Uterus (tissue), 4 donors: ENCODE results near the gene FLNB. TPM values are rescaled to one million over a fixed set of nuclear protein-coding genes. Genes with fewer than 3 reads are reported as not detected.
A peak's percentile ranks its signal among the peaks of the same experiment; 100 is the strongest.

ENCODE experiments used
- DNase-seq, 2 donors: peaks; one replicate each; pipeline ENCODE4 v3.0.0-alpha.2; 2019 to 2020
- H3K27ac ChIP-seq, 2 donors: fragments of 200-600 bp; sonication (generic); 1 replicate in 1 of 2; 2 replicates in 1 of 2; pipeline ENCODE4 v1.5.1; 2016 to 2018
- H3K27me3 ChIP-seq, 2 donors: fragments of 200-600 bp; sonication (generic); one replicate each; pipeline ENCODE4 v1.5.1; 2018 to 2019; ENCODE audit warnings: control low read depth in 1 of 2
- H3K36me3 ChIP-seq, 2 donors: fragments of 200-600 bp; sonication (generic); one replicate each; pipeline ENCODE4 v1.5.1; 2019; ENCODE audit warnings: control low read depth in 1 of 2
- H3K4me1 ChIP-seq, 2 donors: fragments of 200-600 bp; sonication (generic); one replicate each; pipeline ENCODE4 v1.5.1; 2018 to 2019; ENCODE audit warnings: control low read depth in 1 of 2
- H3K4me3 ChIP-seq, 2 donors: fragments of 200-600 bp; sonication (generic); 1 replicate in 1 of 2; 2 replicates in 1 of 2; pipeline ENCODE4 v1.5.1; 2018 to 2019; ENCODE audit warnings: mild to moderate bottlenecking in 1 of 2
- H3K9me3 ChIP-seq, 2 donors: fragments of 200-600 bp; sonication (generic); one replicate each; pipeline ENCODE4 v1.5.1; 2019; ENCODE audit warnings: control low read depth in 1 of 2
- POLR2A ChIP-seq, 2 donors: fragments of 450-650 bp; IDR thresholded peaks; one replicate each; pipeline ENCODE4 v1.6.1; 2016; ENCODE audit warnings: antibody characterized with exemption in 2 of 2, mild to moderate bottlenecking in 1 of 2, moderate library complexity in 1 of 2
- intact Hi-C: fragments of 100-400 bp; cut with DNase I; formaldehyde crosslinking; loops from one replicate; pipeline ENCODE4 v1.15.1; 2023; ENCODE audit warnings: low total_unique reads
- total RNA-seq, 4 donors: library from RNA; depleted of rRNA in 3 of 4; stranded (reverse); fragments of >200 nt in 3 of 4; gene quantifications; one replicate each; pipeline versions ENCODE4 v1.1.0 to v1.2.4, GENCODE V29; 2014 to 2023
- TF ChIP-seq, protein P1 (sequence below), 4 experiments: fragments of 200-600 bp in 2 of 4; fragments of 450-650 bp in 2 of 4; sonication (generic) in 2 of 4; IDR thresholded peaks; one replicate each; pipeline ENCODE4 v1.5.1; 2016 to 2019; ENCODE audit warnings: antibody characterized with exemption in 4 of 4, mild to moderate bottlenecking in 2 of 4, moderate library complexity in 1 of 4
- donor health status: DM: yes; HTN: yes; CAD: no.

Gene FLNB
- total RNA-seq, 4 donors from 2014 or later: 52.4 to 283 (median 148) TPM

DNA sequence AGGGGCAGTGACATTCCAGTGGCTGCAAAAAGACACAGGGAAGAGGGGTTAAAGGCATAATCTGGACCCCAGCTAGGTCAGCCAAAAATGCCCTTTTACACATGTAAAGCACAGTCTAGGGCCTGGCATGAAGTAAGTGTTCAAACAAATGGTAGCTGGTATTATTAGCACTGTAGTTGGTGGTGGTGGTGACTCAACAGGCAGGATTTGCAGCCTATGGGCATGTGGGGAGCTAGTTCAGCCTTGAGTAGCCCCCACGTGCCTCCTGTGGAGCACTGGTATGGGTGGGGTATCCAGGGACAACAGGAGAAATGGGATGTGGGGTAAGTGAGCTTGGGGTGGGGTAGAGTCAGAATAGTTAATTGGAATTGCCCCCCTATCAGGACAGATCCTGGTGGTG, 175.0 kb downstream of the FLNB start:
- no peak for TF ChIP-seq POLR2A (IDR thresholded peaks at IDR 0.05)
- TF ChIP-seq, protein P1, sequence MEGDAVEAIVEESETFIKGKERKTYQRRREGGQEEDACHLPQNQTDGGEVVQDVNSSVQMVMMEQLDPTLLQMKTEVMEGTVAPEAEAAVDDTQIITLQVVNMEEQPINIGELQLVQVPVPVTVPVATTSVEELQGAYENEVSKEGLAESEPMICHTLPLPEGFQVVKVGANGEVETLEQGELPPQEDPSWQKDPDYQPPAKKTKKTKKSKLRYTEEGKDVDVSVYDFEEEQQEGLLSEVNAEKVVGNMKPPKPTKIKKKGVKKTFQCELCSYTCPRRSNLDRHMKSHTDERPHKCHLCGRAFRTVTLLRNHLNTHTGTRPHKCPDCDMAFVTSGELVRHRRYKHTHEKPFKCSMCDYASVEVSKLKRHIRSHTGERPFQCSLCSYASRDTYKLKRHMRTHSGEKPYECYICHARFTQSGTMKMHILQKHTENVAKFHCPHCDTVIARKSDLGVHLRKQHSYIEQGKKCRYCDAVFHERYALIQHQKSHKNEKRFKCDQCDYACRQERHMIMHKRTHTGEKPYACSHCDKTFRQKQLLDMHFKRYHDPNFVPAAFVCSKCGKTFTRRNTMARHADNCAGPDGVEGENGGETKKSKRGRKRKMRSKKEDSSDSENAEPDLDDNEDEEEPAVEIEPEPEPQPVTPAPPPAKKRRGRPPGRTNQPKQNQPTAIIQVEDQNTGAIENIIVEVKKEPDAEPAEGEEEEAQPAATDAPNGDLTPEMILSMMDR (IDR thresholded peaks at IDR 0.05): no peak
- intact Hi-C loops: no loop called here
- no peaks in the 10 kb centered on the region for H3K36me3 ChIP-seq

DNA sequence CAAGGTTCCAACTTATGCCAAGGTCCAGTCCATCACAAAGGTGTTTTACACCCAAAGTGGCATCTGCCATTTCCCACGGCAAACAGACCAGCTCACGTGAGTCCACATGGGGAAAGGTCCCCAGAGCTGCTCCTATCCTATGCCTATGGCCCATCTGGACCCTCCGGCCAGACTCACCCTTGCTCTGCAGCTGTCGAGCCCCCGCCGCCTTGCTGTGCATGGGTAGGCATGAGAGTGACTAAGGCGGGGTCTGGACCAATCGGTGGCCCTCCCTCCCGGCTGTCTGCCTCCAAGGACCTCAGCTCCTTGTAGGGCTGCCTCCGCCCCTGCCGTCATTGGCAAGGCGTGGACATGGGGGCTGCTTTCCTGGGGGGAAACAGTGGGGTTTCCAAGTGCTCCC, 175.7 kb downstream of the FLNB start:
- TF ChIP-seq, protein P1 (IDR thresholded peaks at IDR 0.05): no peak
- TF ChIP-seq POLR2A (IDR thresholded peaks at IDR 0.05): no peak
- no peaks in the 10 kb centered on the region for H3K9me3 ChIP-seq
- no peak for DNase-seq
- H3K4me1 ChIP-seq: no peaks in the 10 kb centered on the region
- H3K36me3 ChIP-seq: no peaks in the 10 kb centered on the region
- no peak overlapping the region for H3K27ac ChIP-seq
- no peaks in the 10 kb centered on the region for H3K27me3 ChIP-seq
- intact Hi-C loops: no loop called here
- H3K4me3 ChIP-seq: no peak overlapping the region

More for the DNA sequence above, 175.0 kb downstream of the FLNB start:
- no peak overlapping the region for H3K27ac ChIP-seq
- no peaks in the 10 kb centered on the region for H3K4me1 ChIP-seq
- H3K27me3 ChIP-seq: no peaks in the 10 kb centered on the region
- no peak overlapping the region for H3K4me3 ChIP-seq
- no peaks in the 10 kb centered on the region for H3K9me3 ChIP-seq
- DNase-seq: no peak

DNA sequence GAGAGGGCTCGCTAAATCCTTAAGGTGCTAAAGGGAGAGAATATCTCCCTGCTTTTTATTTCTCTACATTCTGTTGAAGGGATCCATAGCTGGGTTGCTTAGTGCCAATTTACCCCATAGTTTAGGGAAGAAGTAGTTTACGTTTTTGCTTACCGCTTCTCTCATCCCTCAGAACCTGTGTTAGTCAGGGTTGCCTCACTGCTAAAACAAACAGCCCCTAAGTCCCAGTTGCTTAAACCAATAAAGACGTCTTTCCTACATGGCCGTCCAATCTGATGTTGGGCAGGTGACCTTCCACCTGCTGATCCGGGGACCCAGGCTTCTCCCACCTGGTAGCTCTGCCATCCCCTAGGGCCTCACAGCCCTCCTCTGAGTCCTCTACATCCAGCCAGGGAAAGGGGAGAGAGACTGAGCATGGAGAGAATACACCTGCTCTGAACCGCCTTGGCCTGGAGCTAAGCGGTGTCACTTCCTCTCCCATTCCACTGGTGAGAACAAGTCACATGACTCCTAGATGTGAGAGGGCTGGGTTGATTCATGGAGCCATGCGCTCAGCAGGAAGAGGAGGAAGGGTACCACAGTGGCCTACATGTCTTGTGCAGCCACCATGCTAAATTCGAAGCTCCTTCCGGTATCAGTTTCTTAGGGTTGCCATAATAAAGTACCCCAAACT, 176.2 kb downstream of the FLNB start:
- Histone ChIP-seq H3K27me3 (no peaks in the 10 kb centered on the region), H3K4me3 (no peak overlapping the region), H3K27ac (no peak overlapping the region), H3K9me3 (no peaks in the 10 kb centered on the region), H3K4me1 (no peaks in the 10 kb centered on the region), H3K36me3 (no peaks in the 10 kb centered on the region)
- no peak for TF ChIP-seq POLR2A (IDR thresholded peaks at IDR 0.05)
- TF ChIP-seq, protein P1 (IDR thresholded peaks at IDR 0.05): no peak
- intact Hi-C loops: no loop called here
- no peak for DNase-seq

DNA sequence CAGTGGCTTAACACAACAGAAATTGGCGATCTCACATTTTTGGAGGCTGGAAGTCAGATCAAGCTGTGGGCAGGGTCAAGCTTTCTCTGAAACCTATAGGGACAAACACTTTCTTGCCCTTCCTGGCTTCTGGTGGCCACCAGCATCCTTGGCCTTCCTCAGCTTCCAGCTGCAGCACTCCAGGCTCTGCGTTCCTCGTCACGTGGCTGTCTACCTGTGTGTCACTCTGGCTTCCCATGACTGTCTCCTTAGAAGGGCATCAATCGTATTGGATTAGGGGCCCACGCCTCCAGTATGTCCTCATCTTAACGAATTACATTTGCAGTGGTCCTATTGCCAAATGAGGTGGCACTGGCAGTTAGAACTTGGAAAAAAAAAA, 176.7 kb downstream of the FLNB start:
- DNase-seq: no peak

DNA sequence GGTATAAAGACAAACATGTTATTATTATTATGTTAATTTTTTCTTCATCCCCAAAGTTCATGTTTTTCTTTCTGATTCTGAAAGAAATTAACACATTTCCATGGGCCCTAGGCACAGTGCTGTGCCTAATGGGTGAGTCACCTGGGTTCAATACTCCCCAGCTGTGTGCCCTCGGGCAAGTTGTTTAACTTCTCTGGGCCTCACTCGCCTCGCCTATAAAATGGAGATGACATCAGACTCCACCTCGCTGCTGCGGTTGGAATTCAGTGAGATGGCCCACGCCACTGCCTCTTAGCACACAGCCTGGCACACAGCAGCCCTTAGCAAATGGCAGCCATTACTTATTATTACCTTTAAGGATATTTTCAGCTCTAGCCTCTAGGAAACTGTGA, 179.9 kb downstream of the FLNB start:
- H3K4me3 ChIP-seq: no peak overlapping the region
- no peak for DNase-seq
- no peaks in the 10 kb centered on the region for H3K4me1 ChIP-seq
- peak overlapping the region in 1 of 2 donors; percentile 47 for H3K27ac ChIP-seq
- TF ChIP-seq, protein P1 (IDR thresholded peaks at IDR 0.05): no peak
- no peak for TF ChIP-seq POLR2A (IDR thresholded peaks at IDR 0.05)
- H3K27me3 ChIP-seq: no peaks in the 10 kb centered on the region
- H3K9me3 ChIP-seq: no peaks in the 10 kb centered on the region
- intact Hi-C loops: no loop called here
- H3K36me3 ChIP-seq: no peaks in the 10 kb centered on the region

More for the DNA sequence above, 176.7 kb downstream of the FLNB start:
- Histone ChIP-seq H3K4me3 (no peak overlapping the region), H3K9me3 (no peaks in the 10 kb centered on the region), H3K36me3 (no peaks in the 10 kb centered on the region), H3K27me3 (no peaks in the 10 kb centered on the region), H3K27ac (no peak overlapping the region), H3K4me1 (no peaks in the 10 kb centered on the region)
- TF ChIP-seq POLR2A (IDR thresholded peaks at IDR 0.05): no peak
- TF ChIP-seq, protein P1 (IDR thresholded peaks at IDR 0.05): no peak
- intact Hi-C loops: no loop called here
